H54 (cell line): ENCODE measurements around the gene RALGAPA1.
"Not testable (repeated sequence)": the region's sequence is repeated elsewhere in the genome, so short reads cannot be mapped to it uniquely, and the experiment has no call there.

Experiments used
- DNase-seq: peaks from one replicate; pipeline ENCODE4 v3.0.0; 2011; ENCODE audit warnings: low spot score, mixed read lengths; ENCODE audit not compliant: insufficient read length
- FAIRE-seq: peaks from 3 replicates; lab custom pipeline; 2011; peaks lifted over from hg19 to GRCh38; lab: Jason Lieb, UNC
- POLR2A ChIP-seq: IDR thresholded peaks from 2 replicates; pipeline ENCODE4 v1.6.1; 2011; ENCODE audit warnings: low read depth, mild to moderate bottlenecking, low read length

Gene RALGAPA1

DNA sequence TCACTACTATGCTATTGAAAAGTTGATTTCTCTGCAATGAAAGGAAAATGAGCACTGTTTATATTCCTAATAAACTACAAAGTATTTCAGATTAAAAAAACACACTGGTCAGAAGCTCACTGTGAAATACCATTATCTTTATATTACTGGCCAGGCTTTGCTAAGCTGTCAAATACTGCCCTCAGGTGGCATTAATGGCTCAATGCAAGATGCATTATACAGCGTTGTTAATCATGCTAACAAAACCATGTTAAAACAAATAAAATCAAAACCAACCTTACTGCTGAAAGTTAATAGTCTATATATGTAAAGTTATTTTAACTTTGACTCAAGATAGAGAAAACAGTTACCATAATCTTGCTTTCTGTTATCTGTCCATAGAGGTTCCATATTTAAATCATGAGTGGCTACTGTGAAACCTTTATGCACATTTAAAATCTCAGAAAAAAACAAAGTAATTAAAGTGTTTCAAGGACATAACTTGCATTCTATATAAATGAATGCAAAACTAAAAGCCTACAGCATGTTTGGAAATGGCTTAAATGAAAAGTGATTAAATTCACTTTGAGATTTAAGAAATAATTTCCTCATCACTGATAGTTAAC, 121.7 kb downstream of the RALGAPA1 start:
- no peak for TF ChIP-seq POLR2A
- DNase-seq (peak; percentile 4), FAIRE-seq (peak; percentile 65)

DNA sequence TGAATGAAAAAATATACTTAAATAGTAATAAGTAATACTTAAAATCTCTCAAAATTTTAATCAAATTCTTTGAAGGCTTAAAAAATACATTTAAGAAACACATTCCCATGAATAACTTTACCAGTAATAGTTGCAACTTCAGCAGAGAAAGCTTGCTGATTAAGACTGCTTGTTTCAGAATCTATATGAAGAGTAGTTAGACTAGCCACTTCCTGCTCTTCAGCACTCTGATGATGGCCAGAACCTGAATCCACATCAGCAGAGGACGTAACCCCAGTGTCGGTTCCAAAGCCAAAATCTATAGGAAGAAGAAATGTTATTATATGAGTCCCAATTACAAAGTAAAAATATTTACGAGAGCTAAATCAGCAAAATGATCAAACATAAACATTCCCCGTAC, 125.4 kb downstream of the RALGAPA1 start:
- FAIRE-seq = peak; percentile 36
- not testable (repeated sequence) for DNase-seq

GRCh38 chr14:35682802-35683201, 126.3 kb downstream of the RALGAPA1 start:
- TF ChIP-seq POLR2A = no peak
- FAIRE-seq = no peak
- no peak for DNase-seq

- FAIRE-seq (no peak), DNase-seq (no peak)
- TF ChIP-seq POLR2A = no peak
These were observed 130.6 kb downstream of the RALGAPA1 start for GRCh38 chr14:35678403-35679028.

DNA sequence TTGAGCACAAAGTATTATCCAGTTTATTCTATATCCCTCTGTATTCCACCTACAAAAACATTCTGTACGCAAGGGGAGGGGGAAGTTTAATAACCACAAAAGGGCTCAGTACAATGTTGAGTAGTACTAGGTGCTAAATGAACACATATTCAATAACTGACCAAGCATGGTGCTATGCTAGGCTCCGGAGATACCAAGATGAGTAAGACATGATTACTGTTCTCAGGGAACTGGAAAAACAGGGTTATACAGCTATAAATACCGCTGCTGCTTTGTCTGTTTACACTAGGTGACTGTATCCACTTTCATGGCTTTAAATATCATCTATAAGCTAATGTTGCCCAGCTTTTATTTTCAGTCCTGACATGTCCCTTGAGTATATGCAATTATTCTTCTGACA, 139.3 kb downstream of the RALGAPA1 start:
- FAIRE-seq = no peak

GRCh38 chr14:35666429-35667043, 142.6 kb downstream of the RALGAPA1 start:
- DNase-seq (no peak), FAIRE-seq (no peak)
- no peak for TF ChIP-seq POLR2A

More for the DNA sequence above, 139.3 kb downstream of the RALGAPA1 start:
- no peak for DNase-seq
- TF ChIP-seq POLR2A = no peak

- DNase-seq (no peak), FAIRE-seq (no peak)
- TF ChIP-seq POLR2A = no peak
These were observed 147.2 kb downstream of the RALGAPA1 start for GRCh38 chr14:35661875-35662274.

DNA sequence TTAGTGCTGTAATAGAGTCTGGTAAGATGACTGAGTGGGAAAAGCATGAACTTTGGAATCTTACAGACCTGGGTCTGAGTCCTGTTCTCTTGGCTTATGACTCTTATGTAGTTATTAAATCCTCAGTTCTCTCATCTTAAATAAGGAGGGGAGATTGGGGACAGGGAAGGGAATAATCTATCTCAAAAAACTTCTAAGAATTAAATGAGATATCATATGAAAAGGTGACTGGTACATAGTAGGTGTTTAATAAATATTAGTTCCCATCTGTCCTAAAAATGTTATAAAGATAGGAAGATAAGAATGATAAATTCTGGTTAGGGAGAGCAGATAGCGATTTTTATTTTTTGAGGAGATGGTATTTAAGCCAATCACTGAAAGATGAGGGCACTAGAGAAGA, 156.1 kb downstream of the RALGAPA1 start:
- FAIRE-seq (no peak), DNase-seq (no peak)
- no peak for TF ChIP-seq POLR2A

- TF ChIP-seq POLR2A = no peak
- no peak for FAIRE-seq
- DNase-seq = no peak
These were observed 165.6 kb downstream of the RALGAPA1 start for GRCh38 chr14:35643513-35643912.

- no peak for FAIRE-seq
- no peak for DNase-seq
- TF ChIP-seq POLR2A = no peak
These were observed 171.2 kb downstream of the RALGAPA1 start for GRCh38 chr14:35637851-35638250.

DNA sequence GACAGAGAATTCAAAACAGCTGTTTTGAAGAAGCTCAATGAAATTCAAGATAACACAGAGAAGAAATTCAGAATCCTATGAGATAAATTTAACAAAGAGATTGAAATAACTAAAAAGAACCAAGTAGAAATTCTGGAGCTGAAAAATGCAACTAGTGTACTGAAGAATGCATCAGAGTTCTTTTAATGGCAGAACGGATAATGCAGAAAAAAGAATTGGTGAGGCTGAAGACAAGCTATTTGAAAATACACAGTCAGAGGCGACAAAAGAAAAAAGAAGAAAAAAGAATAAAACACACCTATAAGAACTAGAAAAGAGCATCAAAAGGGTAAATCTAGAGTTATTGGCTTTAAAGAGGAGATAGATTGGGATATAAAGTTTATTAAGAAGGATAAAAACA, 171.8 kb downstream of the RALGAPA1 start:
- DNase-seq (no peak), FAIRE-seq (no peak)
- TF ChIP-seq POLR2A = no peak

DNA sequence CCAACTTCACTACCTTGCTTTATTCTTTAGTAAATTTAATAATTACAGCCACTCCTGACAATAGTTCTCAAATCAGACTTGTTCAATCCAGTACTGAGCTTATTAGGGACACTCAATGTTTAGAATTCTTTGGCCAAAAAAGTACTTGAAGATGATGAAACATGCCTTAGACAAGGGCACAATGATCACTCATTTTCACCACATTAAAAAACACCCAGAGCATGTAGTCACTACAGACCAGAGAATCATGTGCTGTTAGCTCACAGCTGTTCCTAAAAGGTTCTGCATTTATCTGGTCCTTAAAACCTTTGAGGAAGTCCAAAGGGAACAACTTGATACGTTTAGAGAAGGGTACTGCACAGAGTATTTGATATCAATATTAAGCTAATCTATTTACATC, 176.4 kb downstream of the RALGAPA1 start:
- DNase-seq (no peak), FAIRE-seq (no peak)
- no peak for TF ChIP-seq POLR2A

DNA sequence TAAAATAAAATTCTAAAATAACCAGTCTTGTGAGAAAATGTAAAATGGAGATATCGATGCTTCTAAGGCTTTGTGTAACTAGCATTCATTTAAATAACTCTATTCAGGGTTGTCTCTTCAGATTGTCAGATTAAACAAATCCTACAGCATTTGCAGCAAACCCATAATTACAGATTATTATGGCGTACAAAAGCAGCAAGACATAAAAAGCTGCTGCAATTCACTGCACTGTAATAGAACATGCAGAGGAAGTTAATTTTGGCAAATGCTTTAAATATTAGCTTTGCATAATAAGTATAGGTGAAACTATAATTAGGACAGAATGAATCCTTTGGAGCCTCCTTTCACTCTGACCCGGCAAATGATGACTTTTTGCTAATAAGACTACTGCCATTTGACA, 176.8 kb downstream of the RALGAPA1 start:
- DNase-seq = no peak
- no peak for FAIRE-seq
- no peak for TF ChIP-seq POLR2A

- no peak for TF ChIP-seq POLR2A
- FAIRE-seq = no peak
These were observed 177.9 kb downstream of the RALGAPA1 start for GRCh38 chr14:35631071-35631805.

DNA sequence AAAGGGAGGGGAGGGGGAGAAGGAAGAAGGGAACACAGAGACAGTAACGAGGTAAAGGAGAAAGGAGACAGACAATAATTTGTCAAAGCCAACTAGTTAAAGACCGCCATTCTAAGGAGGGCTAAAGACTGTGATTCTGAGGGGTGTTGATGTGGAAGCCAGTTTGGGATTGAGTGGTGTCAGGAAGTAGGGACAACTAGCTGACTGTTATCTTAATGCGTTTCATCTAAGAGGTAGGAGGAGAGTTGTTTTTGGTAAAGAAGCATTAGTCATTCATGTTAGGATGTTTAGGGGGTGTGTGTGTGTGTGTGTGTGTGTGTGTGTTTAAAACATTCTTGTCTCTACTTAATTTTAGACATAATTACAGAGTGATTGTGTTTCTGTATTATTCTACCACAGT, 180.1 kb downstream of the RALGAPA1 start:
- DNase-seq (no peak), FAIRE-seq (no peak)
- TF ChIP-seq POLR2A = no peak

More at GRCh38 chr14:35631071-35631805, 177.9 kb downstream of the RALGAPA1 start:
- no peak for DNase-seq

DNA sequence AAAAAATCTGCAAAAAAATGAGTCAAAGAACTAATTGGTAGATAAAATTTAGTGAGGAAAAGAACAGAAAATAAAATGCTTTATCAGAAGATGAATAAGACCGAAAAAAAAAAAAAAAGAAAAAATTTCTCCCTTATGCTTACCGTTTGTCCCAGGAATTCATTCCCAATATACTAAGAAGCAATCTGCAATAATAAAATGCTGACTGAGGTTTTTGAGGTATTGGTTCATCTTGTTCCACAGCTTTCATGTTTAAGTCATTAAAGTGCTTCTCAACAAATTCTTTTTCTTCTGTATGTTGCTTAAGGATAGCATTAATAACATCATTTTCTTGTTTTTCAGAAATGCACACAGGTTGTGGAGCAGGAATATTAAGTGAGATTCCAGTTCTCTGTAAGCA, 182.1 kb downstream of the RALGAPA1 start:
- not testable (repeated sequence) for FAIRE-seq, DNase-seq

DNA sequence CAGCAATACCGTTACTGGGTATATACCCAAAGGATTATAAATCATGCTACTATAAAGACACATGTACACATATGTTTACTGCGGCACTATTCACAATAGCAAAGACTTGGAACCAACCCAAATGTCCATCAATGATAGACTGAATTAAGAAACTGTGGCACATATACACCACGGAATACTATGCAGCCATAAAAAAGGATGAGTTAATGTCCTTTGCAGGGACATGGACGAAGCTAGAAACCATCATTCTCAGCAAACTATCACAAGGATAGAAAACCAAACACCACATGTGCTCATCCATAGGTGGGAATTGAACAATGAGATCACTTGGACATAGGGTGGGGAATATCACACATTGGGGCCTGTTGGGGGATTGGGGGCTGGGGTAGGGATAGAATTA, 187.1 kb downstream of the RALGAPA1 start:
- DNase-seq, FAIRE-seq: not testable (repeated sequence)

DNA sequence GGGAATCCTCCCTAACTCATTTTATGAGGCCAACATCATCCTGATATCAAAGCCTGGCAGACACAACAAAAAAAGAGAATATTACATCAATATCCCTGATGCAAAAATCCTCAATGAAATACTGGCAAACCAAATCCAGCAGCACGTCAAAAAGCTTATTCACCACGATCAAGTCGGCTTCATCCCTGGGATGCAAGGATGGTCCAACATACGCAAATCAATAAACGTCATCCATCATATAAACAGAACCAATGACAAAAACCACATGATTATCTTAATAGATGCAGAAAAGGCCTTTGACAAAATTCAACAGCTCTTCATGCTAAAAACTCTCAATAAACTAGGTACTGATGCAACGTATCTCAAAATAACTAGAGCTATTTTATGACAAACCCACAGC, 189.1 kb downstream of the RALGAPA1 start:
- not testable (repeated sequence) for DNase-seq, FAIRE-seq

GRCh38 chr14:35619461-35619860, 189.6 kb downstream of the RALGAPA1 start:
- DNase-seq, FAIRE-seq: not testable (repeated sequence)
